GM23338 (cell line): Measurements from ENCODE around the gene MTHFD1L. TPM values are rescaled to one million over a fixed set of nuclear protein-coding genes. Genes with fewer than 3 reads are reported as not detected.

Experiments
- ATAC-seq: fragments of 200-7000 bp; cut with Tn5 transposase; 3 replicates; pipeline ENCODE4 v1.9.1; 2020
- DNase-seq: peaks from one replicate; pipeline ENCODE4 v3.0.0-alpha.2; 2015; ENCODE audit warnings: low spot score
- H2AFZ ChIP-seq: fragments of 200-600 bp; sonication (generic); 2 replicates; pipeline ENCODE4 v1.8.0; 2016; ENCODE audit warnings: antibody characterized with exemption, mild to moderate bottlenecking, moderate library complexity
- H3F3A ChIP-seq: fragments of 200-600 bp; sonication (generic); replicated peaks from 2 replicates; pipeline ENCODE4 v1.8.0; 2017; ENCODE audit warnings: antibody characterized with exemption, mixed run types, low read depth
- H3K27ac ChIP-seq: fragments of 200-600 bp; sonication (generic); 2 replicates; pipeline ENCODE4 v1.6.1; 2016; ENCODE audit warnings: low read depth
- H3K27me3 ChIP-seq: fragments of 200-600 bp; sonication (generic); 2 replicates; pipeline ENCODE4 v1.8.0; 2016; ENCODE audit warnings: mild to moderate bottlenecking, mixed run types, moderate library complexity; ENCODE audit not compliant: insufficient read depth
- H3K36me3 ChIP-seq: fragments of 200-600 bp; sonication (generic); 2 replicates; pipeline ENCODE4 v1.8.0; 2016; ENCODE audit warnings: mild to moderate bottlenecking; ENCODE audit not compliant: insufficient read depth
- H3K4me1 ChIP-seq: fragments of 200-600 bp; sonication (generic); 2 replicates; pipeline ENCODE4 v1.8.0; 2016; ENCODE audit warnings: mild to moderate bottlenecking, moderate library complexity; ENCODE audit not compliant: insufficient read depth
- H3K4me2 ChIP-seq: fragments of 200-600 bp; sonication (generic); 2 replicates; pipeline ENCODE4 v1.7.1; 2017; ENCODE audit warnings: mixed run types
- H3K4me3 ChIP-seq: fragments of 200-600 bp; sonication (generic); 2 replicates; pipeline ENCODE4 v1.6.1; 2016; ENCODE audit warnings: mixed run types
- H3K79me2 ChIP-seq: fragments of 200-600 bp; sonication (generic); replicated peaks from 2 replicates; pipeline ENCODE4 v1.8.0; 2017; ENCODE audit warnings: mild to moderate bottlenecking; ENCODE audit not compliant: insufficient read depth
- H3K9me2 ChIP-seq: fragments of 200-600 bp; sonication (generic); 2 replicates; pipeline ENCODE4 v1.8.0; 2017; ENCODE audit not compliant: insufficient read depth
- H4K20me1 ChIP-seq: fragments of 200-600 bp; sonication (generic); replicated peaks from 2 replicates; pipeline ENCODE4 v1.8.0; 2017; ENCODE audit warnings: mild to moderate bottlenecking; ENCODE audit not compliant: insufficient read depth
- H3K27ac Mint-ChIP-seq: 2 replicates; pipeline ENCODE4 v1.8.0; 2020; ENCODE audit warnings: inconsistent platforms, mild to moderate bottlenecking, moderate library complexity, mixed read lengths
- H3K27me3 Mint-ChIP-seq: 3 replicates; pipeline ENCODE4 v1.8.0; 2022; ENCODE audit warnings: low read depth, mild to moderate bottlenecking, moderate library complexity, mixed read lengths, inconsistent platforms; ENCODE audit not compliant: insufficient read depth, poor library complexity
- H3K36me3 Mint-ChIP-seq: 3 replicates; pipeline ENCODE4 v1.8.0; 2021; ENCODE audit warnings: low read depth, mild to moderate bottlenecking, inconsistent platforms, moderate library complexity, mixed read lengths
- H3K4me1 Mint-ChIP-seq: 3 replicates; pipeline ENCODE4 v1.8.0; 2020; ENCODE audit warnings: mild to moderate bottlenecking, inconsistent platforms, mixed read lengths
- H3K4me3 Mint-ChIP-seq: 3 replicates; pipeline ENCODE4 v1.8.0; 2021; ENCODE audit warnings: moderate library complexity, mild to moderate bottlenecking, inconsistent platforms, mixed read lengths
- H3K9me3 Mint-ChIP-seq: 3 replicates; pipeline ENCODE4 v1.8.0; 2020; ENCODE audit warnings: moderate library complexity, mild to moderate bottlenecking, inconsistent platforms, mixed read lengths
- CREB1 ChIP-seq: fragments of 250-450 bp; sonication (Bioruptor Pico); IDR thresholded peaks from 2 replicates; pipeline ENCODE4 v1.5.0; 2020; ENCODE audit warnings: low read depth, mild to moderate bottlenecking, moderate library complexity
- CTCF ChIP-seq, 2 experiments: fragments of 200-600 bp in 1 of 2; sonication (generic) in 1 of 2; conservative IDR thresholded peaks; 2 replicates each; pipeline versions ENCODE4 v1.5.1 to v1.6.1; 2016 to 2017; ENCODE audit warnings: antibody characterized with exemption in 2 of 2, low read depth in 2 of 2, mild to moderate bottlenecking in 2 of 2, moderate library complexity in 1 of 2
- ETS1 ChIP-seq: IDR thresholded peaks from 2 replicates; pipeline ENCODE4 v1.6.1; 2016; ENCODE audit warnings: antibody characterized with exemption
- EZH2 ChIP-seq: fragments of 200-600 bp; sonication (generic); IDR thresholded peaks from one replicate; pipeline ENCODE4 v1.8.0; 2017; ENCODE audit warnings: antibody characterized with exemption, mild to moderate bottlenecking, low read depth; ENCODE audit not compliant: unreplicated experiment
- EZH2phosphoT487 ChIP-seq: fragments of 200-600 bp; sonication (generic); IDR thresholded peaks from one replicate; pipeline ENCODE4 v1.8.1; 2018; ENCODE audit warnings: antibody characterized with exemption; ENCODE audit not compliant: unreplicated experiment
- JUNB ChIP-seq: IDR thresholded peaks from one replicate; pipeline ENCODE4 v1.6.1; 2016; ENCODE audit warnings: antibody characterized with exemption; ENCODE audit not compliant: unreplicated experiment
- NANOG ChIP-seq: IDR thresholded peaks from 2 replicates; pipeline ENCODE4 v1.6.1; 2016; ENCODE audit warnings: antibody characterized with exemption, borderline replicate concordance
- POLR2AphosphoS5 ChIP-seq: IDR thresholded peaks from 2 replicates; pipeline ENCODE4 v1.6.1; 2016; ENCODE audit warnings: antibody characterized with exemption, low read depth
- REST ChIP-seq: IDR thresholded peaks from one replicate; pipeline ENCODE4 v1.6.1; 2018; ENCODE audit warnings: antibody characterized with exemption; ENCODE audit not compliant: unreplicated experiment
- STAT1 ChIP-seq: IDR thresholded peaks from one replicate; pipeline ENCODE4 v1.6.1; 2016; ENCODE audit warnings: antibody characterized with exemption; ENCODE audit not compliant: unreplicated experiment
- ZNF114 ChIP-seq: fragments of 250-450 bp; sonication (Bioruptor Pico); IDR thresholded peaks from 2 replicates; pipeline ENCODE4 v1.5.0; 2020; ENCODE audit warnings: mild to moderate bottlenecking, moderate library complexity
- ZNF331 ChIP-seq: fragments of 250-450 bp; sonication (Bioruptor Pico); IDR thresholded peaks from 2 replicates; pipeline ENCODE4 v1.5.0; 2020; ENCODE audit warnings: low read depth, mild to moderate bottlenecking, moderate library complexity
- ZNF462 ChIP-seq: fragments of 250-450 bp; sonication (Bioruptor Pico); IDR thresholded peaks from 2 replicates; pipeline ENCODE4 v1.5.0; 2020; ENCODE audit warnings: mild to moderate bottlenecking, moderate library complexity
- polyA plus RNA-seq: library from polyadenylated mRNA; unstranded; fragments of >200 nt; fragmentation: Nextera tagmentation; extraction: Ambion mirVana; gene quantifications from 2 replicates; pipeline ENCODE4 v1.2.1, GENCODE V29; 2016
- total RNA-seq: library from RNA; depleted of rRNA; stranded (reverse); fragments of >200 nt; shearing (Covaris generic); gene quantifications from 2 replicates; pipeline ENCODE4 v1.2.3, GENCODE V29; 2014

Gene MTHFD1L
- total and polyA plus RNA-seq, 2 experiments from 2014 or later: 53.2 to 66.8 TPM

GRCh38 chr6:151026041-151026663 lies 160.7 kb downstream of the MTHFD1L start:
- no peak for DNase-seq
- no peaks in the 10 kb centered on the region for H4K20me1 ChIP-seq
- H3K9me2 ChIP-seq: no peaks in the 10 kb centered on the region
- TF ChIP-seq EZH2phosphoT487: no peak
- TF ChIP-seq EZH2: no peak
- TF ChIP-seq ETS1: no peak
- TF ChIP-seq ZNF114 (CRISPR knock-in tag): no peak
- TF ChIP-seq STAT1: no peak
- no peak for TF ChIP-seq REST
- no peak for TF ChIP-seq ZNF331 (CRISPR knock-in tag)
- TF ChIP-seq JUNB: no peak
- TF ChIP-seq CTCF (conservative IDR thresholded peaks at IDR 0.05; ENCODE audit: low read depth in 2 of 2): no peak
- no peak for TF ChIP-seq POLR2AphosphoS5
- TF ChIP-seq NANOG: no peak
- TF ChIP-seq ZNF462: no peak
- TF ChIP-seq CREB1 (CRISPR knock-in tag): no peak
- no peak overlapping the region for H3K4me2 ChIP-seq
- H3K79me2 ChIP-seq: no peaks in the 10 kb centered on the region
- no peaks in the 10 kb centered on the region for H3K36me3 ChIP-seq
- no peaks in the 10 kb centered on the region for H3K27me3 ChIP-seq
- H3K27ac Mint-ChIP-seq: no peak overlapping the region
- H3F3A ChIP-seq: no peaks in the 10 kb centered on the region
- H3K27ac ChIP-seq: no peak overlapping the region
- no peak overlapping the region for H3K4me3 ChIP-seq
- H3K4me3 Mint-ChIP-seq: no peak overlapping the region
- H3K27me3 Mint-ChIP-seq: peaks cover 3% of the 10 kb centered on the region
- no peak overlapping the region for H2AFZ ChIP-seq
- H3K4me1 Mint-ChIP-seq: peaks cover 7% of the 10 kb centered on the region; the same call in 1 of the 3 replicates
- peaks cover 48% of the 10 kb centered on the region for H3K36me3 Mint-ChIP-seq
- no peaks in the 10 kb centered on the region for H3K4me1 ChIP-seq
- H3K9me3 Mint-ChIP-seq: no peaks in the 10 kb centered on the region
- no peak for ATAC-seq
